GM12892 (cell line): ENCODE measurements around the gene TPO.

ENCODE experiments used
- DNase-seq: peaks from one replicate; pipeline ENCODE4 v3.0.0; 2011; ENCODE audit not compliant: insufficient read length
- FAIRE-seq: peaks from 2 replicates; lab custom pipeline; 2011; peaks lifted over from hg19 to GRCh38; lab: Jason Lieb, UNC
- POLR2A ChIP-seq: IDR thresholded peaks from 2 replicates; pipeline ENCODE4 v1.6.1; 2011; ENCODE audit warnings: low read depth, low read length, control low read depth
- POLR2AphosphoS5 ChIP-seq: IDR thresholded peaks from 2 replicates; pipeline ENCODE4 v1.6.1; 2011; ENCODE audit warnings: low read depth, low read length, control low read depth
- TAF1 ChIP-seq: IDR thresholded peaks from 2 replicates; pipeline ENCODE4 v1.6.1; 2011; ENCODE audit warnings: low read depth, mild to moderate bottlenecking, control low read depth, low read length, borderline replicate concordance

The TPO gene

DNA sequence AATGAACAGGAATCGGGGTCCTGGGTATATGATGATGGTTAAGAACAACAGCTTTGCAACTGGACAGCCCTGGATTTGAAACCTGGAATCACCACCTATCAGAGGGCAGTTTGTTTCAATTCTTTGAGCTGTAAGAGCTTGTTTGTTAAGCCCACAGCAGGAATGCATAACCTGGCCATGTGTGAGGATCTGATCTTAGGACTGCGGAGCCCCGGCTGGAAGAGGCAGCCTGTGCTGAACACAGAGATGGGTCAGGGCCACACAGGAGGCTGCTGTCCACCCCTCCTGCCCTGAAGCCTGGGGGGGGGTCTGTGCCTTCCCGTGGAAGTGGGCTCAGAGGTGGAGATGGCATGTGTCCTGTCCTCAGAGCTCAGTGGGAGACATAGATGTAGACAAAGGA is 24.3 kb downstream of the TPO start:
- FAIRE-seq: no peak
- TF ChIP-seq POLR2AphosphoS5 (no peak), TAF1 (no peak), POLR2A (no peak)

DNA sequence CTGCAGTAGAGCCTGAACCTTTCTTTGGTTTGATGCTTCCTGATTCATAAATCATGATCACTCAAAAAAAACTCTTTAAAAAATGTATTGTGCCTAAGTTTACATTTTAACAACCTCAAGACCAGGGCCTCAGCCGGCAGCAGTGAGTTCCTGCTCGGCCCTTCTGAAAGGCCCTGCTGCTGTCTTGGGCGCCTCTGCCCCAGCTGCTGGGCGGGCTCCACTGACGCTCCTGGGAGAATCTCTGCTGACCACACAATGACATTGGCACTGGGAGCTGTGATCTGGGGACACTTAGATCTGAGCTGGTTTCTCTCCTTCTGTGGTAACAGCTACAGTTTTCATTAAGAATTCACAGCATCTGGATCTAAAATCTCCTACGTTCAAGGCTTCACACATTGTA is 25.7 kb downstream of the TPO start:
- FAIRE-seq (no peak), DNase-seq (no peak)
- no peak for TF ChIP-seq POLR2A
- TF ChIP-seq POLR2AphosphoS5: no peak
- no peak for TF ChIP-seq TAF1

More for the DNA sequence above, 24.3 kb downstream of the TPO start:
- no peak for DNase-seq

DNA sequence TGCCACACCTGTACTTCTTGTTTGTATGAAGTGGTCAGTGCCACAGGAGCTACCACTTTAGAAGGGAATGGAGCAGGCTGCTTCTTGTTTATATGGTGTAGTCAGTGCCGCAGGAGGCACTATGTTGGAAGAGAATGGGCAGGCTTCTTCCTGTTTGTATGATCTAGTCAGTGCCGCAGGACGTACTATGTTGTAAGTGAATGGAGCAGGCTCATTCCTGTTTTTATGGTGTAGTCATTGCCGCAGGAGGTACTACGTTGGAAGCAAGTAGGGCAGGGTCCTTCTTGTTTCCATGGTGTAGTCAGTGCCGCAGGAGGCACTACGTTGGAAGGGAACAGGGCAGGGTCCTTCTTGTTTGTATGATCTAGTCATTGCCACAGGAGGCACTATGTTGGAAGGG is 27.3 kb downstream of the TPO start:
- no peak for TF ChIP-seq POLR2A
- no peak for TF ChIP-seq TAF1
- no peak for TF ChIP-seq POLR2AphosphoS5
- no peak for FAIRE-seq
- DNase-seq: no peak

DNA sequence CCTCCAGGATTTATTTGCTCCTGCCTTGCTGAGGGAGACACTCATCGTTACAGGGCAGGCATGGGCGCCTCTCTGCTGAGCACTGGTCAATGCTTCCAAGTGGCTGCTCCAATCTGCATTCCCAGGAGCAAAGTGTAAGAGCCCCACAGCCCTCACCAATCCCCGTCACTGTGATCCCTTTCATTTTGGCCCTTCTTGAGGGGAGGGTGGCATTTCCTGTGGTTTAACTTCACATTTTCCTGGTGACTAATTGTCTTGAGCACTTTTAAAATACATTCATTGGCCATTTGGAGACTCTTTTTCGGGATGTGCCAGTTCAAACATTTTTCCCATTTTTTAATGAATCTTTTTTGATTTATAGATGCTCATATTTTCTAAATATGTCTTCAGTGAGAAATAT is 33.0 kb downstream of the TPO start:
- no peak for FAIRE-seq
- no peak for DNase-seq
- TF ChIP-seq TAF1: no peak
- no peak for TF ChIP-seq POLR2A
- TF ChIP-seq POLR2AphosphoS5: no peak

DNA sequence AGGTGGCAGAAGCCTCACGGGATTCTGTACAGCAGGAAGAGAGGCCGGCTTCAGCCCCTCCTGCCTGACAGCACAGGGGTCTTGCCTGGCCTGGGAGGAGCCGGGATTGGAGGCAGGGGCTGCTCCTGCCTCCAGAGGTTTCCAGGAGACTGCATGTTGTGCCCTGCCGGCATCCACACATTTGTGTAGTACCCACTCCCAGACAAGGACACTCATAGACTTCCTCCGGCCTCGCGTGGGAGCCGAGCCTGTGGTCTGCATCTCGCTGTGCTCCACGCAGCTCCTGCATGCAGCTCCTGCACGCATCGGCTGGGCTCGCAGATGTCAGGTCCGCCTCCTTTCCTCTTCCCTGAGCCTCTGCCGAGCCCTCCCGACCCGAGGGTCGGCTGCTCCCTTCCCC is 34.7 kb downstream of the TPO start:
- TF ChIP-seq POLR2AphosphoS5 (no peak), TAF1 (no peak), POLR2A (no peak)
- FAIRE-seq: no peak

DNA sequence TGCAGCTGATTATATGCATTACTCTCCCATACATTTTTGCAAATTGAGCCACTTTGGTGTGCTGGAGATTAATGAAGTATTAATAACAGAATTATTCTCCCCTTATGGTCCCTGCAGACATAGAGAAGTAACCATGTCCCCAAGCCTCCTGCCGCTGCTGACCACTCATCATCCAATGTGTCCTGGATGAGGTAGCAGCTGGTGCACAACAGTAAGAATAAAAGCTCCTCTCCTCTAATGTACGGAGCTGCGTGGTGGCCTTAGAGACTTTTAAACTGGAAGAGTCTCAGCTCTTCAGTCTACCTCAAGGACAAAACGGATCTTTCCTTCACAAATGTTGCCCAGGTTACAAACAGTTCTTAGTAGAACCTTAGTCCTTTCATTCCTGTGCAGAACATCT is 37.7 kb downstream of the TPO start:
- FAIRE-seq (no peak), DNase-seq (no peak)
- TF ChIP-seq TAF1 (no peak), POLR2A (no peak), POLR2AphosphoS5 (no peak)

More for the DNA sequence above, 34.7 kb downstream of the TPO start:
- DNase-seq: no peak

DNA sequence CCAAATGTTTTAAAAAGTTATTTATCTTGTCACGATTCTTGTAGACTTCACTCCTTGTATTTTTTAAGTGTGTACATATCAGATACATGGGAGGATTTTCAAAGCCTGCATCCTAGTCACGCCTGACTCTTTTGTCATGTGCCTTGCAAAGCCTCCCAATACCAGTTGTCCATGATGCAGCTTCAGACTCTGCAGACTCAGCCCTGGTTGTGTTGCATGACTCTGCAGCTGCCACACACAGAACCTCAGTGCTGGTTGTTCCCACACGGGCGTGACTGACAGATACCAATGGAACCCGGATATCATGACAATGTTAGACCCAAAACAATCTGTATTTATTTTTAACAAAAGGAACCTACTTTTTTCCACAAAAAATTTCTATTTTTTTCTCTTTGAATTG is 38.2 kb downstream of the TPO start:
- FAIRE-seq (no peak), DNase-seq (no peak)
- TF ChIP-seq TAF1 (no peak), POLR2AphosphoS5 (no peak), POLR2A (no peak)

DNA sequence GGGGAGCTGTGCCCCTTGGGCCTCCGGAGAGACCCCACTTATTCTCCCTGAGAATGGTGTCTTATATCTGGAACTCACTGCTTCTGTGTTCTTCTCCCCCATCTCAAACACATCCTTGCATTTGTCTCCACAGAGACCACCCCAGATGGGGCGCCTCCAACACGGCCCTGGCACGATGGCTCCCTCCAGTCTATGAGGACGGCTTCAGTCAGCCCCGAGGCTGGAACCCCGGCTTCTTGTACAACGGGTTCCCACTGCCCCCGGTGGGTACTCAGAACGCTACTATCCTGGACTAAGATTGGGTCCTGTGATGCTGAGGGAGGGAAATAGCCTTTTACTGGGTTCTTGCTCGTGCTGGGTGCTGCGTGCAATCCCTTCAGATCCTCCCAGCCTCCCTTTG is 40.3 kb downstream of the TPO start:
- no peak for DNase-seq
- TF ChIP-seq TAF1 (no peak), POLR2A (no peak), POLR2AphosphoS5 (no peak)
- FAIRE-seq: no peak

DNA sequence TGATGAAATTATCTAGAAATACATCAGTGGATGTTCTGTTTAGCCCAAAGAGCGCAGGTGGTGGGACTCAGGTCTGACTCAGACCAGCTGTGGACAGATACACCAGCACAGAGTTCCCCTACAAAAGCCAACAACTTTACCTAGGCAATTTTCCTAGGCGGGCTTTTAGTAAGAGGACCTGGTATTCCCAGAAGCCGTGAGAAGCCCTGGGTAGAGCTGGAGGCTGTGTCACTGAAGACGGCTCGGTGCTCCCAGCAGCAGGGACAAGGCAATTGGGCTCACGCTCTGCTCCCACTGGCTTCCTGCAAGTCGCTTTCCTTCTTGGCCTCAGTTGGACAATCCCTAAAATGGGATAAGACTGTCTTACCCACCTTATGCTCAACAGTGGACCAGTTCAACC is 41.1 kb downstream of the TPO start:
- TF ChIP-seq POLR2A (no peak), TAF1 (no peak), POLR2AphosphoS5 (no peak)
- DNase-seq: no peak
- FAIRE-seq: no peak

DNA sequence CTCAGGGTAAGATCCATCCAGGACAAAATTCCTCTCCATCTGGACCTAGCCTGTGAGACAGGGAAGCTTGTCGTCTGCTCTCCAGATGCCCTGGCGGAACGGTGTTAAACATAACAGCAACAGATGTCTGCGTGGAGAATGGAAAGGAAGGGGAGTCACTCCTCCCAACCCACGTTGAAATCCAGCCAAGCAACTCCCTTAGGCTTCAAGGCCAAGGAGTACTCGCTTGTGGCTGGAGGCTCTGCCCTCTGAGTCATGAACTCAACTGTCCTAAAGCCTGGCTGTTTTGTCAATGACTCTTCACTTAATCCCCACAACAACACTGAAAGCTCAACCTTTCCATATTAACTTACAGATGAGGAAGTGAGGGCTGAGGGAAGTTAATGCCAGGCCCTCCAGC is 42.2 kb downstream of the TPO start:
- no peak for TF ChIP-seq POLR2A
- no peak for TF ChIP-seq TAF1
- no peak for TF ChIP-seq POLR2AphosphoS5
- FAIRE-seq: no peak
- no peak for DNase-seq

DNA sequence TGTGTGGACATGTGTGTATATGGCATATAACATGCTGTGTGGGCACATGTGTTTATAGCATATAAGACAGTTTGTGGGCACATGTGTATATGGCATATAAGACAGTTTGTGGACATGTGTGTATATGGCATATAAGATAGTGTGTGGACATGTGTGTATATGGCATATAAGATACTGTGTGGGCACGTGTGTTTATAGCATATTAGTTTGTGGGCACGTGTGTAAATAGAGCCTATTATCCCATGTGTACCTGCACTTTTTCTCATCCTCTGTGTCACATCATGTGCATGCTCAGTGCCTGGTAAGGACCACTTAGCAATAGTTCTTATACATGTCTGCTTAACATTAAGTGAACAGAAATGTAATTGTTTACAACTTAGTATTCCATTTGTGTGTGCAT is 45.2 kb downstream of the TPO start:
- TF ChIP-seq POLR2A (no peak), POLR2AphosphoS5 (no peak), TAF1 (no peak)
- FAIRE-seq (no peak), DNase-seq (no peak)

DNA sequence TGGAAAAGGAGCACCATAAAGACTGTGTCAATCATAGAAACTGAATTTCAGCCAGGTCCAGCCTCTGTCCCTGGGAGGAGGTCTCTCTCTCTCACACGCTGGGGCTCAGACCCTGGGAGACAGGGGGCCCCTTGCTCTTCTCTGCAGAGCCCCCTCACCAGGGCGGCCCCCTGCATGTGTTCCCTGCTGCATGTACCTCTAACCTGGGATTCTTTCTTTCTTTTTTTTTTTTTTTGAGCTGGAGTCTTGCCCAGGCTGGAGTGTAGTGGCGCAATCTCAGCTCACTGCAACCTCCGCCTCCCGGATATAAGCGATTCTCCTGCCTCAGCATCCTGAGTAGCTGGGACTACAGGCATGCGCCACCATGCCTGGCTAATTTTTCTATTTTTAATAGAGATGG is 46.5 kb downstream of the TPO start:
- TF ChIP-seq POLR2AphosphoS5 (no peak), TAF1 (no peak), POLR2A (no peak)

DNA sequence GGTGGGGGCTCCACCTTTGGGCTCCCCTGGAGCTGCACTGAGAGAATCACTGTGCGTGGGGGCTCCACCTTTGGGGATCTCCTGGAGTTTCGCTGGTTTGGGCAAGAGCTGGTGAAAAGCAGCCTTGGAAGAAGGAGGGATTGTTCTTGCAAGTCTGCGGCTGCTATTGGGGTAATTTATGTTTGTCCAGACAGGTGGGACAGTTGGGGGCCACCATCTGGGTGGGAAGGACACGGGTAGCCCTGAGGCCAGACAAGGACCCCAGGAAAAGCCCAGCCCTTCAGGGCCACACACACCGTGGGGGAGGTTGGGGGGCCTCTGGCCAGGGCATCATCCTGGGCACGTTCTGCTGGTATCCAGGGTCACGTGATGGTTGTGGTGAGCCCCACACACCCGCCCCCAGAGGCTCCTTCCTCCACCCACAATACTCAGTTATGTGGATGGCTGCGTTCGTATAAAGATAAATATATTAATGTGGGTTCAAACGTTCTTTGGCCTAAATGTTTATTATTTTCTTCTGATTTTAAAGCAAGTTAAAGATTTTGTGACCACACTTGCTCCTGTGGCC is 47.7 kb downstream of the TPO start:
- FAIRE-seq (no peak), DNase-seq (no peak)
- TF ChIP-seq POLR2AphosphoS5 (no peak), POLR2A (no peak), TAF1 (no peak)

More for the DNA sequence above, 46.5 kb downstream of the TPO start:
- DNase-seq (no peak), FAIRE-seq (no peak)
